ENCODE data around the gene FLVCR2. TPM values are rescaled to one million over a fixed set of nuclear protein-coding genes. Genes with fewer than 3 reads are reported as not detected.

The FLVCR2 gene
- total and polyA plus RNA-seq, 2 of the 13 experiments (the other 11 are each of a cell fraction or from before 2014, with no cell fraction given), result 9.9 to 10.5 TPM

DNA sequence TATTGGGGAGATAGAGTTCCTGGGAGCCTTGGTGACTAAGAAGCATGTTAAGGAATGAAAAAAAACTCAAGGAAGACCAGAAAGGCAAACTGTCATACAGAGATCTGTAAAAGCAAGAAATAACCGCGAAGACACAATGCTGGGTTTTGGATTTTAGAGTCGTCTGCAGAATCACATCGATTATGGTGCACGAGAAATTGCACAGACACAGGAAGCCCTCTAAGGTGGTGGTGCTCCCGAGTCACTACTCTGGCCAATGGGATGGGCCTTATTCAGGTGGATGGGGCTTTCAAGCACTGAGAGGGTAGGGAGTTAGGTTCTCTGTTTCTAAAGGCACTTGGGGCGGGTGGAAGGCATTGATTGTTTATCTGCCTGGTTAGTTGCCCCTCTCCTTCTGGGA, 10.3 kb upstream of the FLVCR2 start (continued):
- TF ChIP-seq, protein P1, sequence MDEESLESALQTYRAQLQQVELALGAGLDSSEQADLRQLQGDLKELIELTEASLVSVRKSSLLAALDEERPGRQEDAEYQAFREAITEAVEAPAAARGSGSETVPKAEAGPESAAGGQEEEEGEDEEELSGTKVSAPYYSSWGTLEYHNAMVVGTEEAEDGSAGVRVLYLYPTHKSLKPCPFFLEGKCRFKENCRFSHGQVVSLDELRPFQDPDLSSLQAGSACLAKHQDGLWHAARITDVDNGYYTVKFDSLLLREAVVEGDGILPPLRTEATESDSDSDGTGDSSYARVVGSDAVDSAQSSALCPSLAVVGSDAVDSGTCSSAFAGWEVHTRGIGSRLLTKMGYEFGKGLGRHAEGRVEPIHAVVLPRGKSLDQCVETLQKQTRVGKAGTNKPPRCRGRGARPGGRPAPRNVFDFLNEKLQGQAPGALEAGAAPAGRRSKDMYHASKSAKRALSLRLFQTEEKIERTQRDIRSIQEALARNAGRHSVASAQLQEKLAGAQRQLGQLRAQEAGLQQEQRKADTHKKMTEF (CRISPR knock-in tag; IDR thresholded peaks at IDR 0.05), result no peak
- no peak for TF ChIP-seq FOXK1 (CRISPR knock-in tag; IDR thresholded peaks at IDR 0.05; ENCODE audit: borderline replicate concordance, low read depth)

DNA sequence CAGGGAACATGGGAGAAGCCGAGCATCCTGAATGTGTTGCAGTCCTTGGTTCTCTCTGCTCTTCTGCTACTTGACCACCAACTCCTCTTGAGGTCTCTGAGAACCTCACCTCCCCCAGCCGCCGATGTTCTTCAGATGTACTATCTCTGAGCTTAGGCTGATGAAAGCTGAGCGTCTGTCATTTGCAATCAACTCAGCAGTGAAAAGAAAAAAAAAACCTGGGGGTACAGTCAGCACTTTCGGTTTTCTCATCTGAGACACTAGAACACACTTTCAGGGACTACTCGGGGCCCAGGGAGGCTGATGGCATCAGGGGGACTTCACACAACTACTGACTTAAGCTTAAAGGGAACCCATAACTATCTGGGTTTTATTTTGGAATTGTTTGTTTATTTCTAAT, 9.6 kb upstream of the FLVCR2 start:
- ATAC-seq (no peak), FAIRE-seq (no peak), DNase-seq (ENCODE audit: low spot score) (no peak)
- intact Hi-C loops (cut with micrococcal nuclease; ENCODE audit: unreplicated experiment) (no loop called here), in situ Hi-C loops (cut with HindIII; ENCODE audit: extremely low pct_ligation_motif_present, low pct_unique_long_range_greater_than_20kb) (no loop called here)
- peaks cover 5 to 47% of the 10 kb centered on the region in 2 experiments; a peak in 3 of 5 replicates for H3K27me3 ChIP-seq (ENCODE audit: control insufficient read depth in 1 of 2, insufficient read depth in 2 of 2, low read length in 2 of 2)
- H3K9ac ChIP-seq (ENCODE audit: insufficient read depth, low read depth, low read length), result no peak overlapping the region
- no TSS peak for BruUV-seq (replicated peaks)
- H3K4me3 ChIP-seq (replicated peaks in 1 of 3; ENCODE audit: insufficient read depth in 1 of 3, low read depth in 2 of 3, low read length in 3 of 3), result no peak overlapping the region
- H3K4me2 ChIP-seq (ENCODE audit: low read depth, low read length), result no peak overlapping the region
- no peaks in the 10 kb centered on the region for H3K79me2 ChIP-seq (ENCODE audit: insufficient read depth, low read length)
- WGBS (ENCODE audit: low lambda C conversion rate), result 45% methylated on average over 6 of the region's 6 CpGs
- TF ChIP-seq PRPF4 (IDR thresholded peaks at IDR 0.05; ENCODE audit: low read depth, low read length, poor library complexity, severe bottlenecking) (no peak), PHF21A (CRISPR knock-in tag; IDR thresholded peaks at IDR 0.05) (no peak)
- ChIA-PET POLR2A (no interaction called here), CTCF (ENCODE audit: low intra/inter-chr PET ratio, low total read pairs) (no interaction called here)
- no peak overlapping the region for H3K27ac ChIP-seq (ENCODE audit: extremely low read length, insufficient read depth, low read length)
- no peak overlapping the region for H2AFZ ChIP-seq (ENCODE audit: low read length)
- peaks cover 12% of the 10 kb centered on the region; the same call in 1 of the 2 replicates for H3K4me1 ChIP-seq (ENCODE audit: insufficient read depth, low read length)
- no peaks in the 10 kb centered on the region for H3K9me3 ChIP-seq (ENCODE audit: low read length)
- no peaks in the 10 kb centered on the region for H4K20me1 ChIP-seq (ENCODE audit: insufficient read depth, low read length)
- no peaks in the 10 kb centered on the region for H3K36me3 ChIP-seq (replicated peaks in 1 of 2; ENCODE audit: control insufficient read depth in 1 of 2, insufficient read depth in 2 of 2, low read length in 2 of 2)

DNA sequence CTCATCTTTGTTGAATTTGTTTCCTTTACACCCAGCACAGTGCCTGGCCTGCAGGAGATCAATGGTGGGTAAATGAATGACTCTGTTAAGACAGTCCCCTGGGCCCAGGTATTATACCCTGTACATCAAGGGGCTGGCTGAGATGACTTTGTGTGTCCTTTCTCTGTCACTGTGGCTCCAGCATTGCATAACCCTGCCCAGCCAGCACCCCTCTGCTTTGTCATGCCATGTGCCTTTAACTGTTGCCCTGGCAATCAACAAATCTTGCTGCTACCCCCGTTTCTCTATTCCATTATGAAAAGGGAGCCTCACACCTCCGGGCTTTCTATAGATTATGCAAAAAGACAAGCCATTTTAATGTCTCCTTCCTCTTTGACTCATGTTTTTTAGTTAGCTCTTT, 7.6 kb upstream of the FLVCR2 start:
- intact Hi-C loops (cut with micrococcal nuclease; ENCODE audit: unreplicated experiment) (no loop called here), in situ Hi-C loops (cut with HindIII; ENCODE audit: extremely low pct_ligation_motif_present, low pct_unique_long_range_greater_than_20kb) (no loop called here)
- ChIA-PET CTCF (ENCODE audit: low intra/inter-chr PET ratio, low total read pairs) (no interaction called here), POLR2A (no interaction called here)
- H3K9me3 ChIP-seq (ENCODE audit: low read length), result no peaks in the 10 kb centered on the region
- H3K4me1 ChIP-seq (ENCODE audit: insufficient read depth, low read length), result peaks cover 8% of the 10 kb centered on the region; the same call in 1 of the 2 replicates
- WGBS (ENCODE audit: low lambda C conversion rate), result 4% methylated on average over 2 of the region's 2 CpGs
- H4K20me1 ChIP-seq (ENCODE audit: insufficient read depth, low read length), result no peaks in the 10 kb centered on the region
- DNase-seq (ENCODE audit: low spot score), result no peak
- no peaks in the 10 kb centered on the region for H3K79me2 ChIP-seq (ENCODE audit: insufficient read depth, low read length)
- H2AFZ ChIP-seq (ENCODE audit: low read length), result no peak overlapping the region
- no peak for FAIRE-seq
- no peak for ATAC-seq
- no peak overlapping the region for H3K9ac ChIP-seq (ENCODE audit: insufficient read depth, low read depth, low read length)
- no TSS peak for BruUV-seq (replicated peaks)
- H3K4me3 ChIP-seq (replicated peaks in 1 of 3; ENCODE audit: insufficient read depth in 1 of 3, low read depth in 2 of 3, low read length in 3 of 3), result no peak overlapping the region
- H3K27me3 ChIP-seq (ENCODE audit: control insufficient read depth in 1 of 2, insufficient read depth in 2 of 2, low read length in 2 of 2), result peaks cover 5 to 37% of the 10 kb centered on the region in 2 experiments; a peak in 3 of 5 replicates
- H3K27ac ChIP-seq (ENCODE audit: extremely low read length, insufficient read depth, low read length), result no peak overlapping the region
- no peaks in the 10 kb centered on the region for H3K36me3 ChIP-seq (replicated peaks in 1 of 2; ENCODE audit: control insufficient read depth in 1 of 2, insufficient read depth in 2 of 2, low read length in 2 of 2)
- no peak overlapping the region for H3K4me2 ChIP-seq (ENCODE audit: low read depth, low read length)
- TF ChIP-seq ZNF746 (CRISPR knock-in tag; IDR thresholded peaks at IDR 0.05) (no peak), ZNF34 (CRISPR knock-in tag; IDR thresholded peaks at IDR 0.05; ENCODE audit: borderline replicate concordance) (no peak), SIN3A (IDR thresholded peaks at IDR 0.05; ENCODE audit: borderline replicate concordance, low read depth, low read length) (no peak), JARID2 (CRISPR knock-in tag; IDR thresholded peaks at IDR 0.05; ENCODE audit: insufficient replicate concordance) (no peak), XRCC5 (optimal IDR thresholded peaks at IDR 0.05; ENCODE audit: low read length) (no peak)
- TF ChIP-seq, protein P2, sequence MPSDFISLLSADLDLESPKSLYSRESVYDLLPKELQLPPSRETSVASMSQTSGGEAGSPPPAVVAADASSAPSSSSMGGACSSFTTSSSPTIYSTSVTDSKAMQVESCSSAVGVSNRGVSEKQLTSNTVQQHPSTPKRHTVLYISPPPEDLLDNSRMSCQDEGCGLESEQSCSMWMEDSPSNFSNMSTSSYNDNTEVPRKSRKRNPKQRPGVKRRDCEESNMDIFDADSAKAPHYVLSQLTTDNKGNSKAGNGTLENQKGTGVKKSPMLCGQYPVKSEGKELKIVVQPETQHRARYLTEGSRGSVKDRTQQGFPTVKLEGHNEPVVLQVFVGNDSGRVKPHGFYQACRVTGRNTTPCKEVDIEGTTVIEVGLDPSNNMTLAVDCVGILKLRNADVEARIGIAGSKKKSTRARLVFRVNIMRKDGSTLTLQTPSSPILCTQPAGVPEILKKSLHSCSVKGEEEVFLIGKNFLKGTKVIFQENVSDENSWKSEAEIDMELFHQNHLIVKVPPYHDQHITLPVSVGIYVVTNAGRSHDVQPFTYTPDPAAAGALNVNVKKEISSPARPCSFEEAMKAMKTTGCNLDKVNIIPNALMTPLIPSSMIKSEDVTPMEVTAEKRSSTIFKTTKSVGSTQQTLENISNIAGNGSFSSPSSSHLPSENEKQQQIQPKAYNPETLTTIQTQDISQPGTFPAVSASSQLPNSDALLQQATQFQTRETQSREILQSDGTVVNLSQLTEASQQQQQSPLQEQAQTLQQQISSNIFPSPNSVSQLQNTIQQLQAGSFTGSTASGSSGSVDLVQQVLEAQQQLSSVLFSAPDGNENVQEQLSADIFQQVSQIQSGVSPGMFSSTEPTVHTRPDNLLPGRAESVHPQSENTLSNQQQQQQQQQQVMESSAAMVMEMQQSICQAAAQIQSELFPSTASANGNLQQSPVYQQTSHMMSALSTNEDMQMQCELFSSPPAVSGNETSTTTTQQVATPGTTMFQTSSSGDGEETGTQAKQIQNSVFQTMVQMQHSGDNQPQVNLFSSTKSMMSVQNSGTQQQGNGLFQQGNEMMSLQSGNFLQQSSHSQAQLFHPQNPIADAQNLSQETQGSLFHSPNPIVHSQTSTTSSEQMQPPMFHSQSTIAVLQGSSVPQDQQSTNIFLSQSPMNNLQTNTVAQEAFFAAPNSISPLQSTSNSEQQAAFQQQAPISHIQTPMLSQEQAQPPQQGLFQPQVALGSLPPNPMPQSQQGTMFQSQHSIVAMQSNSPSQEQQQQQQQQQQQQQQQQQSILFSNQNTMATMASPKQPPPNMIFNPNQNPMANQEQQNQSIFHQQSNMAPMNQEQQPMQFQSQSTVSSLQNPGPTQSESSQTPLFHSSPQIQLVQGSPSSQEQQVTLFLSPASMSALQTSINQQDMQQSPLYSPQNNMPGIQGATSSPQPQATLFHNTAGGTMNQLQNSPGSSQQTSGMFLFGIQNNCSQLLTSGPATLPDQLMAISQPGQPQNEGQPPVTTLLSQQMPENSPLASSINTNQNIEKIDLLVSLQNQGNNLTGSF (CRISPR knock-in tag; IDR thresholded peaks at IDR 0.05), result no peak

Data from HepG2 (cell line).